Right lobe of liver (tissue), 4 donors: Measurements from ENCODE around the gene WDR45B.

Source experiments
- CTCF ChIP-seq, 4 donors: fragments of 200-600 bp in 3 of 4; fragments of 450-650 bp in 1 of 4; IDR thresholded peaks; one replicate each; pipeline versions ENCODE4 v1.5.1 to v1.8.0; 2016 to 2022; ENCODE audit warnings: antibody characterized with exemption in 4 of 4, mild to moderate bottlenecking in 2 of 4
- POLR2A ChIP-seq: fragments of 450-650 bp; IDR thresholded peaks from one replicate; pipeline ENCODE4 v1.6.1; 2017; ENCODE audit warnings: antibody characterized with exemption, mild to moderate bottlenecking
- donor health status: DM: no; HTN: no; CAD: no.
- donor health status: DM: no; HTN: no; CAD: no.
- donor health status: DM: no; HTN: yes; CAD: no.

GRCh38 chr17:82686366-82687324, 38.4 kb upstream of the WDR45B start:
- no peak for TF ChIP-seq CTCF (IDR thresholded peaks at IDR 0.05)
- no peak for TF ChIP-seq POLR2A
